GM23338 (cell line): Measurements from ENCODE around the gene PIR.

Experiments used
- CTCF ChIP-seq, 2 experiments: fragments of 200-600 bp in 1 of 2; sonication (generic) in 1 of 2; conservative IDR thresholded peaks; 2 replicates each; pipeline versions ENCODE4 v1.5.1 to v1.6.1; 2016 to 2017; ENCODE audit warnings: antibody characterized with exemption in 2 of 2, low read depth in 2 of 2, mild to moderate bottlenecking in 2 of 2, moderate library complexity in 1 of 2
- EZH2phosphoT487 ChIP-seq: fragments of 200-600 bp; sonication (generic); IDR thresholded peaks from one replicate; pipeline ENCODE4 v1.8.1; 2018; ENCODE audit warnings: antibody characterized with exemption; ENCODE audit not compliant: unreplicated experiment

- TF ChIP-seq CTCF (conservative IDR thresholded peaks at IDR 0.05; ENCODE audit: low read depth in 2 of 2) (no peak), EZH2phosphoT487 (no peak)
Measured at GRCh38 chrX:15410430-15410829, 82.7 kb downstream of the PIR start.
